ENCODE measurements around the gene C12orf54. TPM values are rescaled to one million over a fixed set of nuclear protein-coding genes. Genes with fewer than 3 reads are reported as not detected.
"Not testable (repeated sequence)": the region's sequence is repeated elsewhere in the genome, so short reads cannot be mapped to it uniquely, and the experiment has no call there.

Gene C12orf54
- total RNA-seq, 4 donors from 2014 or later: not detected

DNA sequence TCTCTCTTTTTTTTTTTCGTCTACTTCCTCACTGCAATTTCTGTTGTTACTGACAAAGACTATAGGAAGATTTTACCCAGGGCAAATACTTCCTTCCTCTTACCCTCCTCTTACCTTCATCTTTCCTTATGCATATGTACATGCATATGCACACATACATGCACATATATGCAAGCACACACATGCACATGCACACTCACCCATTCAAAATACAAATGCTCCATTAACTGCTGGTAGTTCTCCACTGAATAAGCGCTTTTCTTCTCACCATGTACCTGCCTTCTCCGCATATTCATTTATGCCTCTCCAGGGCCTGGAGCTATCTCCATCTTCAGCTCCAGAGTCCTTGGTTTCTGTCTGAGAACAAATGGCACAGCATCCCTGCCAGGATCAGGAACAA is 632 bp downstream of the C12orf54 start:
- no peak for DNase-seq
- 80 to 92% methylated on average over 3 of the region's 3 CpGs for WGBS, 2 donors
- H3K4me1 ChIP-seq: no peaks in the 10 kb centered on the region

DNA sequence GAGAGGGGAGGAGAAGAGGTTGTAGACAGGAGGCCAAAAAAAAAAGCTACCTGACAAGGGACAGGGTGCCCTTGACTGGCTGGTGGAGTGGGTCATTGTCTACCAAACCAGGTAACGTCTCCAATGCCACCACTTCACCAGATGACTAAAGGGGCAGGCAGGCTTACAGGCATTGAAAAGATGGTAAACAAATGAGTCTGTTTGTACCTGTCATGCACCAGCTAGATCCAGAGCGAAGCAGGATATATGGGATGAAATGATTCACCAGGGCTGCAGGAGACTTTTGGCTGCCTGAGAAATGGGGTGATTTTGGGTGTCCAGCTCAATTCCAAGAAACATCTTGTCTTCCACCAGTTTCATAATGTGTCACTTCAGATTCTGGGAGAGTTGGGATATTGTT is 4.0 kb downstream of the C12orf54 start:
- no peak overlapping the region for H3K27ac ChIP-seq
- 74 to 76% methylated on average over 2 of the region's 2 CpGs for whole genome bisulfite sequencing, 2 donors
- no peaks in the 10 kb centered on the region for H3K27me3 ChIP-seq
- H3K4me1 ChIP-seq: no peaks in the 10 kb centered on the region
- DNase-seq: no peak
- intact Hi-C loops (cut with DNase I): no loop called here
- H3K4me3 ChIP-seq (replicated peaks in 1 of 3): no peak overlapping the region
- no peak for TF ChIP-seq POLR2A (IDR thresholded peaks at IDR 0.05)
- TF ChIP-seq, protein P1, sequence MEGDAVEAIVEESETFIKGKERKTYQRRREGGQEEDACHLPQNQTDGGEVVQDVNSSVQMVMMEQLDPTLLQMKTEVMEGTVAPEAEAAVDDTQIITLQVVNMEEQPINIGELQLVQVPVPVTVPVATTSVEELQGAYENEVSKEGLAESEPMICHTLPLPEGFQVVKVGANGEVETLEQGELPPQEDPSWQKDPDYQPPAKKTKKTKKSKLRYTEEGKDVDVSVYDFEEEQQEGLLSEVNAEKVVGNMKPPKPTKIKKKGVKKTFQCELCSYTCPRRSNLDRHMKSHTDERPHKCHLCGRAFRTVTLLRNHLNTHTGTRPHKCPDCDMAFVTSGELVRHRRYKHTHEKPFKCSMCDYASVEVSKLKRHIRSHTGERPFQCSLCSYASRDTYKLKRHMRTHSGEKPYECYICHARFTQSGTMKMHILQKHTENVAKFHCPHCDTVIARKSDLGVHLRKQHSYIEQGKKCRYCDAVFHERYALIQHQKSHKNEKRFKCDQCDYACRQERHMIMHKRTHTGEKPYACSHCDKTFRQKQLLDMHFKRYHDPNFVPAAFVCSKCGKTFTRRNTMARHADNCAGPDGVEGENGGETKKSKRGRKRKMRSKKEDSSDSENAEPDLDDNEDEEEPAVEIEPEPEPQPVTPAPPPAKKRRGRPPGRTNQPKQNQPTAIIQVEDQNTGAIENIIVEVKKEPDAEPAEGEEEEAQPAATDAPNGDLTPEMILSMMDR (IDR thresholded peaks at IDR 0.05): no peak
- H3K36me3 ChIP-seq: no peaks in the 10 kb centered on the region
- H3K9me3 ChIP-seq: no peaks in the 10 kb centered on the region

More for the DNA sequence above, 632 bp downstream of the C12orf54 start:
- Histone ChIP-seq H3K36me3 (no peaks in the 10 kb centered on the region), H3K27me3 (no peaks in the 10 kb centered on the region), H3K27ac (no peak overlapping the region), H3K4me3 (replicated peaks in 1 of 3) (no peak overlapping the region), H3K9me3 (no peaks in the 10 kb centered on the region)
- intact Hi-C loops (cut with DNase I): no loop called here
- TF ChIP-seq POLR2A (IDR thresholded peaks at IDR 0.05): no peak
- TF ChIP-seq, protein P1 (IDR thresholded peaks at IDR 0.05): no peak

DNA sequence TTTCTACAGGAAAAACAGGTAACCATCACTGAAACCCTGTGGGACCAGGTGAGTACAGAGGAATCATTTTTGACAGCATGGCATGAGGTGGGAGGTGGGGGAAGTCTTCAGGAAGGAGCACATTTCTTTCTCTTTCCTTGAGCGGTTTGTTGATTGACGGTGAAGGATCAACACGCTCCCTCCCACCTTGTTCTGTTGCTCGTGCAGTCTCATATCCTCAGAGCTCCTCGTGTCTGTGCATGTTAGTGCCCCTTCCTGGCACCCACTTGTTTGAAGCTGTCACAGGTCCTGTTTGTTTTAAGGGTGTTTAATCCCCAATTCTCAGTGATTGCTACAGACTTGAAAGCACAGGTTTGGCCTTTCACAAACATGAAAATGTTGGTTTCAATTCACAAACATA is 4.4 kb downstream of the C12orf54 start:
- Histone ChIP-seq H3K4me3 (replicated peaks in 1 of 3) (no peak overlapping the region), H3K27ac (no peak overlapping the region), H3K36me3 (no peaks in the 10 kb centered on the region), H3K27me3 (no peaks in the 10 kb centered on the region), H3K4me1 (no peaks in the 10 kb centered on the region), H3K9me3 (no peaks in the 10 kb centered on the region)
- TF ChIP-seq, protein P1 (IDR thresholded peaks at IDR 0.05): no peak
- no peak for TF ChIP-seq POLR2A (IDR thresholded peaks at IDR 0.05)
- DNase-seq: no peak
- intact Hi-C loops (cut with DNase I): no loop called here
- 50 to 65% methylated on average over 5 of the region's 5 CpGs for WGBS, 2 donors

DNA sequence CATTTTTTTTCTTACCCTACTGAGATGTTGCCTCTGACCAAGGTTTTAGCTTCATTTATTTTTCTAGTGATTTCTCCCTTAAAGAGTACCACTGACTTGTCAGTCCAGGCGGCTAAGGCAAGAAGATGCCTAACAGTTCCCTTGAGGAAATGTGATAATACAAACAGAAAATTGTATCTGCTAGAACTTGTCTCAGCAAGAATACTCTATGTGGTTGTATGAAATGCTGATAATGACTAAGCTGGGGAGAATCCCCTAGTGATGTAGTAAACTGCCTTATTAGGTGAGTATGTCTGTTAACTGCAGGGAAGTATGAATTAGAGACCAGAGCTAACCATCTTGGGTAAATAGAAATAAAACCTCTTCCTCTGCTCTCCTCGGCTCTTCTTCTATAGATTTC is 6.7 kb downstream of the C12orf54 start:
- Histone ChIP-seq H3K4me3 (replicated peaks in 1 of 3) (no peak overlapping the region), H3K9me3 (no peaks in the 10 kb centered on the region), H3K27ac (no peak overlapping the region), H3K36me3 (no peaks in the 10 kb centered on the region), H3K27me3 (no peaks in the 10 kb centered on the region), H3K4me1 (no peaks in the 10 kb centered on the region)
- no peak for DNase-seq
- intact Hi-C loops (cut with DNase I): no loop called here
- 77 to 81% methylated on average over 2 of the region's 2 CpGs for WGBS, 2 donors
- no peak for TF ChIP-seq POLR2A (IDR thresholded peaks at IDR 0.05)
- TF ChIP-seq, protein P1 (IDR thresholded peaks at IDR 0.05): no peak

DNA sequence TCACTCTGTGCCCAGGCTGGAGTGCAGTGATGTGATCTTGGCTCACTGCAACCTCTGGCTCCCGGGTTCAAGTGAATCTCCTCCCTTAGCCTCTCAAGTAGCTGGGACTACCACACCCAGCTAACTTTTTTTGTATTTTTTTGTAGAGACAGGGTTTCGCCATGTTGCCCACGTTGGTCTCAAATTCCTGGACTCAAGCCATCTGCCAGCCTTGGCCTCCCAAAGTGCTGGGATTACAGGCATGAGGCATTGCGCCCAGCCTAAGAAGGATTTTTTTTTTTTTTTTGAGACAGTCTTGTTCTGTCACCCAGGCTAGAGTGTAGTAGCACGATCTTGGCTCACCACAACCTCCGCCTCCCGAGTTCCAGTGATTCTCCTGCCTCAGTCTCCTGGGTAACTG is 7.2 kb downstream of the C12orf54 start:
- intact Hi-C loops (cut with DNase I); H3K36me3 ChIP-seq; H3K27ac ChIP-seq; H3K27me3 ChIP-seq; DNase-seq; H3K9me3 ChIP-seq; H3K4me1 ChIP-seq; H3K4me3 ChIP-seq (replicated peaks in 1 of 3): not testable (repeated sequence)
- WGBS, 2 donors: 86 to 89% methylated on average over 7 of the region's 7 CpGs

DNA sequence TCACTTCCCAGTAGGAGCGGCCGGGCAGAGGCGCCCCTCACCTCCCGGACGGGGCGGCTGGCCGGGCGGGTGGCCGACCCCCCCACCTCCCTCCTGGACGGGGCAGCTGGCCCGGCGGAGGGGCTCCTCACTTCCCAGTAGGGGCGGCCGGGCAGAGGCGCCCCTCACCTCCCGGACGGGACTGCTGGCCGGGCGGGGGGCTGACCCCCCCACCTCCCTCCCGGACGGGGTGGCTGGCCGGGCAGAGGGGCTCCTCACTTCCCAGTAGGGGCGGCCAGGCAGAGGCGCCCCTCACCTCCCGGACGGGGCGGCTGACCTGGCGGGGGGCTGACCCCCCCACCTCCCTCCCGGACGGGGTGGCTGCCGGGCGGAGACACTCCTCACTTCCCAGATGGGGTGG is 18.0 kb downstream of the C12orf54 start:
- H3K9me3 ChIP-seq; H3K36me3 ChIP-seq; intact Hi-C loops (cut with DNase I); DNase-seq; H3K27ac ChIP-seq; H3K4me1 ChIP-seq; H3K27me3 ChIP-seq; H3K4me3 ChIP-seq (replicated peaks in 1 of 3): not testable (repeated sequence)
- no CpG with 5 or more reads among the region's 32 CpGs for WGBS, 2 donors

DNA sequence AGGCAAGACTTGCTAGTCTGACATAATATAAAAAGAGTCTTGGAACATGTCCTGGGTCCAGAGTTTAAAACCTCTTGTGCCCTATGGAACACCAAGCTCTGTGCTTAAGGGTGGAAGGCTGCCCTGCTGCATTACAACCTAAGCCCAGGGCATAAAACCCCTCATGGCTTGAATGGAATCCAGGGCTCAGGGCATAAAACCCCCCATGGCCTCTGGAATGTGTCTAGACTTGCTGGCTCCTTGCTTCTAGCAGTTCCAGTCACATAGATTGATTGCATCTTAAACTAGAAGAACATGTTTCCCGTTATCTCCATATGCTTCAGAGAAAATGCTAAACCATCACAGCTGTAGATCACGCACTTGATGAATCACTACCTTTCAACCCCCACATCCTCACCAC is 24.5 kb downstream of the C12orf54 start:
- H3K4me3 ChIP-seq (replicated peaks in 1 of 3); H3K9me3 ChIP-seq; DNase-seq; H3K27ac ChIP-seq; H3K4me1 ChIP-seq; H3K36me3 ChIP-seq; intact Hi-C loops (cut with DNase I); H3K27me3 ChIP-seq: not testable (repeated sequence)
- WGBS, 2 donors: 80 to 81% methylated on average over 2 of the region's 2 CpGs

Measured in thyroid gland (tissue), 4 donors.